HCT116 (cell line): ENCODE results near the gene HGF. TPM values are rescaled to one million over a fixed set of nuclear protein-coding genes. Genes with fewer than 3 reads are reported as not detected.

Experiments
- ATAC-seq: fragments of 200-7000 bp; cut with Tn5 transposase; 2 replicates; pipeline ENCODE4 v1.9.1; 2020; ENCODE audit warnings: mild to moderate bottlenecking, moderate library complexity
- BruUV-seq: library from RNA; stranded (reverse); fragments of 400-500 nt; replicated peaks from 2 replicates; lab custom pipeline; 2021; lab: Mats Ljungman, UMichigan
- CTCF ChIA-PET: fragments of 300-600 bp; sonication (Branson Sonifier 250); formaldehyde crosslinking; loops from one replicate; lab custom pipeline; 2021; ENCODE audit warnings: antibody characterized with exemption; lab: Charles Lee
- POLR2A ChIA-PET: fragments of 300-600, 350-600 bp; sonication (Branson Sonifier 250); formaldehyde crosslinking; loops from one replicate; lab custom pipeline; 2021; ENCODE audit warnings: antibody characterized with exemption; lab: Charles Lee
- RAD21 ChIA-PET, 2 experiments: fragments of 300-600 bp; sonication (Branson Sonifier 250); formaldehyde crosslinking; loops; one replicate each; lab custom pipeline; 2023; ENCODE audit warnings: low total read pairs in 2 of 2; ENCODE audit not compliant: uncharacterized antibody in 2 of 2, unreplicated experiment in 2 of 2, low non-redundant PET in 1 of 2; lab: Charles Lee
- DNase-seq: peaks from one replicate; pipeline ENCODE4 v3.0.0-alpha.2; 2010; ENCODE audit warnings: low read depth, low spot score
- H2AFZ ChIP-seq: fragments of 200-600 bp; shearing (Covaris generic), sonication (generic); 2 replicates; pipeline ENCODE4 v1.6.1; 2017; ENCODE audit warnings: low read depth, mixed run types, mixed read lengths, antibody characterized with exemption, low read length; ENCODE audit not compliant: poor library complexity, severe bottlenecking
- H3K27ac ChIP-seq: 2 replicates; pipeline ENCODE4 v1.5.1; 2012; ENCODE audit warnings: low read depth, low read length
- H3K27me3 ChIP-seq: fragments of 200-600 bp; sonication (generic); 2 replicates; pipeline ENCODE4 v1.6.1; 2016; ENCODE audit warnings: mixed run types, low read length, mixed read lengths; ENCODE audit not compliant: insufficient read depth
- H3K36me3 ChIP-seq, 2 experiments: fragments of 200-500 bp in 1 of 2; fragments of 200-600 bp in 1 of 2; sonication (Bioruptor generic) in 1 of 2; sonication (generic) in 1 of 2; 2 replicates each; pipeline versions ENCODE4 v1.5.1 to v1.6.1; 2014 to 2016; ENCODE audit warnings: low read length in 2 of 2, inconsistent platforms in 1 of 2, mixed read lengths in 1 of 2, mixed run types in 1 of 2; ENCODE audit not compliant: insufficient read depth in 2 of 2, control insufficient read depth in 1 of 2
- H3K4me1 ChIP-seq, 2 experiments: fragments of 200-600 bp in 1 of 2; sonication (generic) in 1 of 2; 2 replicates each; pipeline versions ENCODE4 v1.5.1 to v1.6.1; 2012 to 2017; ENCODE audit warnings: low read length in 2 of 2, inconsistent platforms in 1 of 2, mild to moderate bottlenecking in 1 of 2, mixed read lengths in 1 of 2, mixed run types in 1 of 2, moderate library complexity in 1 of 2; ENCODE audit not compliant: insufficient read depth in 2 of 2, control insufficient read depth in 1 of 2
- H3K4me2 ChIP-seq: fragments of 200-600 bp; sonication (generic); 2 replicates; pipeline ENCODE4 v1.6.1; 2017; ENCODE audit warnings: mixed run types, low read length, mixed read lengths
- H3K4me3 ChIP-seq, 2 experiments: fragments of 200-600 bp in 1 of 2; sonication (generic) in 1 of 2; replicated peaks in 1 of 2; 2 replicates each; pipeline ENCODE4 v1.5.1; 2011 to 2016; ENCODE audit warnings: low read length in 2 of 2, control low read depth in 1 of 2, low read depth in 1 of 2, mild to moderate bottlenecking in 1 of 2, mixed read lengths in 1 of 2, mixed run types in 1 of 2
- H3K79me2 ChIP-seq: fragments of 200-600 bp; sonication (generic); 2 replicates; pipeline ENCODE4 v1.6.1; 2017; ENCODE audit warnings: mild to moderate bottlenecking, mixed run types, low read length, moderate library complexity, mixed read lengths; ENCODE audit not compliant: insufficient read depth
- H3K9ac ChIP-seq: fragments of 200-600 bp; sonication (generic); 2 replicates; pipeline ENCODE4 v1.6.1; 2016; ENCODE audit warnings: low read length, mixed read lengths
- H3K9me2 ChIP-seq: fragments of 200-600 bp; sonication (generic), shearing (Covaris generic); 2 replicates; pipeline ENCODE4 v1.6.1; 2017; ENCODE audit warnings: mixed run types, mild to moderate bottlenecking, moderate library complexity; ENCODE audit not compliant: insufficient read depth
- H3K9me3 ChIP-seq, 2 experiments: fragments of 200-500 bp in 1 of 2; fragments of 200-600 bp in 1 of 2; sonication (Bioruptor generic) in 1 of 2; sonication (generic) in 1 of 2; 2 replicates each; pipeline ENCODE4 v1.6.1; 2014 to 2017; ENCODE audit warnings: low read length in 2 of 2, mixed read lengths in 2 of 2, inconsistent platforms in 1 of 2, low read depth in 1 of 2, mild to moderate bottlenecking in 1 of 2, mixed run types in 1 of 2, moderate library complexity in 1 of 2; ENCODE audit not compliant: control insufficient read depth in 1 of 2, insufficient read depth in 1 of 2
- H4K20me1 ChIP-seq: fragments of 200-600 bp; sonication (generic), shearing (Covaris generic); 2 replicates; pipeline ENCODE4 v1.6.1; 2017; ENCODE audit warnings: mixed run types, mild to moderate bottlenecking, moderate library complexity; ENCODE audit not compliant: insufficient read depth
- CBX3 ChIP-seq: IDR thresholded peaks from 2 replicates; pipeline ENCODE4 v1.6.1; 2012; ENCODE audit warnings: low read depth
- CEBPB ChIP-seq: IDR thresholded peaks from 2 replicates; pipeline ENCODE4 v1.6.1; 2012; ENCODE audit warnings: low read depth
- EGR1 ChIP-seq: IDR thresholded peaks from 2 replicates; pipeline ENCODE4 v1.6.1; 2012; ENCODE audit warnings: low read depth
- ELF1 ChIP-seq: IDR thresholded peaks from 2 replicates; pipeline ENCODE4 v1.6.1; 2012; ENCODE audit warnings: low read depth, borderline replicate concordance
- JUND ChIP-seq: IDR thresholded peaks from 2 replicates; pipeline ENCODE4 v1.6.1; 2012
- POLR2A ChIP-seq: IDR thresholded peaks from 2 replicates; pipeline ENCODE4 v1.7.0; 2011; ENCODE audit warnings: borderline replicate concordance; ENCODE audit not compliant: insufficient read depth, insufficient read length; ENCODE audit errors: extremely low read depth
- POLR2AphosphoS5 ChIP-seq: IDR thresholded peaks from 2 replicates; pipeline ENCODE4 v1.6.1; 2011; ENCODE audit warnings: mild to moderate bottlenecking, low read depth, low read length, moderate library complexity
- SP1 ChIP-seq: IDR thresholded peaks from 2 replicates; pipeline ENCODE4 v1.6.1; 2012; ENCODE audit warnings: low read depth
- SRF ChIP-seq: IDR thresholded peaks from 2 replicates; pipeline ENCODE4 v1.6.1; 2012; ENCODE audit warnings: low read depth
- TCF7L2 ChIP-seq: IDR thresholded peaks from 2 replicates; pipeline ENCODE4 v1.7.0; 2011; ENCODE audit warnings: borderline replicate concordance, inconsistent platforms; ENCODE audit not compliant: insufficient read depth, insufficient read length; ENCODE audit errors: extremely low read depth
- YY1 ChIP-seq: IDR thresholded peaks from 2 replicates; pipeline ENCODE4 v1.6.1; 2011; ENCODE audit warnings: low read length, low read depth, moderate library complexity, mild to moderate bottlenecking; ENCODE audit not compliant: insufficient replicate concordance; ENCODE audit errors: extremely low read depth
- ZFX ChIP-seq: fragments of 450-650 bp; IDR thresholded peaks from 2 replicates; pipeline ENCODE4 v1.6.1; 2017
- ZNF274 ChIP-seq: fragments of 200-500 bp; sonication (Bioruptor generic); IDR thresholded peaks from 2 replicates; pipeline ENCODE4 v1.6.1; 2014; ENCODE audit warnings: mild to moderate bottlenecking, low read depth, low read length, inconsistent platforms
- intact Hi-C: fragments of 100-400 bp; cut with micrococcal nuclease; formaldehyde crosslinking; loops from 2 replicates; pipeline ENCODE4 v1.10.0; 2022
- total RNA-seq: library from RNA; stranded (reverse); gene quantifications from one replicate; pipeline ENCODE4 v1.2.1, GENCODE V29; 2021; ENCODE audit not compliant: unreplicated experiment
- TF ChIP-seq, protein P1 (sequence below), 3 experiments: fragments of 200-600 bp in 1 of 3; sonication (generic) in 1 of 3; IDR thresholded peaks in 2 of 3; conservative IDR thresholded peaks in 1 of 3; 2 replicates each; pipeline ENCODE4 v1.5.1; 2012 to 2017; ENCODE audit warnings: low read depth in 2 of 3, low read length in 2 of 3, antibody characterized with exemption in 1 of 3, borderline replicate concordance in 1 of 3, control low read depth in 1 of 3, mild to moderate bottlenecking in 1 of 3, mixed read lengths in 1 of 3, mixed run types in 1 of 3, moderate library complexity in 1 of 3; ENCODE audit not compliant: insufficient read depth in 1 of 3
- TF ChIP-seq, protein P2 (sequence below): IDR thresholded peaks from 2 replicates; pipeline ENCODE4 v1.6.1; 2012
- TF ChIP-seq, protein P3 (sequence below): IDR thresholded peaks from 2 replicates; pipeline ENCODE4 v1.6.1; 2011; ENCODE audit warnings: mild to moderate bottlenecking, low read length, moderate library complexity; ENCODE audit not compliant: insufficient replicate concordance; ENCODE audit errors: extremely low read depth
- TF ChIP-seq, protein P4 (sequence below): IDR thresholded peaks from 2 replicates; pipeline ENCODE4 v1.6.1; 2012; ENCODE audit warnings: low read depth
- TF ChIP-seq, protein P5 (sequence below): IDR thresholded peaks from 2 replicates; pipeline ENCODE4 v1.6.1; 2012

The HGF gene
- total RNA-seq, 1 experiment from 2014 or later: 0.15 TPM

DNA sequence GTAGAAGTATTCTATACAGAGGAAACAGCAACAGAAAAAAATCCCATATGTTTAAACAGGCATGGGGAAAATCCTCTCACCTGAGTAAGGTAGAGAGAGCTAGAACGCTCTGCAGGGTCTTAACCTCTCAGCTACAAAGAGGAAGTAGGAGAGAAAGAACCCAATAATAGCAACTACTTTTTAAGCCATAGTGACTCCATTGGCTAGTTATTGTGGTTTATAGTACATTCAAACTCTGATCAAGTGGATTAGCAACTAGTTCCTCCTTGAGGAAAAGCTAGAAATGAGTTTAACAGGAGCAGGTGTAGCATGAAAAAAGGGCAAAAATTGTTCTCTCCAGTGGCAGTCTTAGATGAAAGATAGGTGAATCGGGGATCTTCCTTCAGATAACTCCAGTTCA is 89.7 kb downstream of the HGF start:
- Histone ChIP-seq H3K27me3 (no peaks in the 10 kb centered on the region), H3K27ac (no peak overlapping the region), H3K4me1 (peaks cover 4 to 17% of the 10 kb centered on the region in 2 experiments; a peak in 3 of 4 replicates), H2AFZ (no peak overlapping the region), H4K20me1 (no peaks in the 10 kb centered on the region), H3K36me3 (no peaks in the 10 kb centered on the region), H3K4me3 (no peak overlapping the region), H3K4me2 (no peak overlapping the region), H3K9me2 (no peaks in the 10 kb centered on the region), H3K9ac (no peak overlapping the region), H3K9me3 (no peaks in the 10 kb centered on the region), H3K79me2 (no peaks in the 10 kb centered on the region)
- no peak for TF ChIP-seq EGR1
- TF ChIP-seq ZNF274: no peak
- TF ChIP-seq, protein P1, sequence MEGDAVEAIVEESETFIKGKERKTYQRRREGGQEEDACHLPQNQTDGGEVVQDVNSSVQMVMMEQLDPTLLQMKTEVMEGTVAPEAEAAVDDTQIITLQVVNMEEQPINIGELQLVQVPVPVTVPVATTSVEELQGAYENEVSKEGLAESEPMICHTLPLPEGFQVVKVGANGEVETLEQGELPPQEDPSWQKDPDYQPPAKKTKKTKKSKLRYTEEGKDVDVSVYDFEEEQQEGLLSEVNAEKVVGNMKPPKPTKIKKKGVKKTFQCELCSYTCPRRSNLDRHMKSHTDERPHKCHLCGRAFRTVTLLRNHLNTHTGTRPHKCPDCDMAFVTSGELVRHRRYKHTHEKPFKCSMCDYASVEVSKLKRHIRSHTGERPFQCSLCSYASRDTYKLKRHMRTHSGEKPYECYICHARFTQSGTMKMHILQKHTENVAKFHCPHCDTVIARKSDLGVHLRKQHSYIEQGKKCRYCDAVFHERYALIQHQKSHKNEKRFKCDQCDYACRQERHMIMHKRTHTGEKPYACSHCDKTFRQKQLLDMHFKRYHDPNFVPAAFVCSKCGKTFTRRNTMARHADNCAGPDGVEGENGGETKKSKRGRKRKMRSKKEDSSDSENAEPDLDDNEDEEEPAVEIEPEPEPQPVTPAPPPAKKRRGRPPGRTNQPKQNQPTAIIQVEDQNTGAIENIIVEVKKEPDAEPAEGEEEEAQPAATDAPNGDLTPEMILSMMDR (IDR thresholded peaks at IDR 0.05 in 2 of 3, conservative IDR thresholded peaks at IDR 0.05 in 1 of 3; ENCODE audit: borderline replicate concordance in 1 of 3, insufficient read depth in 1 of 3, low read depth in 2 of 3, low read length in 2 of 3): no peak
- TF ChIP-seq SP1: no peak
- no peak for TF ChIP-seq CBX3
- no peak for TF ChIP-seq SRF
- TF ChIP-seq POLR2AphosphoS5: no peak
- no peak for TF ChIP-seq TCF7L2
- TF ChIP-seq, protein P2, sequence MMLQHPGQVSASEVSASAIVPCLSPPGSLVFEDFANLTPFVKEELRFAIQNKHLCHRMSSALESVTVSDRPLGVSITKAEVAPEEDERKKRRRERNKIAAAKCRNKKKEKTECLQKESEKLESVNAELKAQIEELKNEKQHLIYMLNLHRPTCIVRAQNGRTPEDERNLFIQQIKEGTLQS: no peak
- TF ChIP-seq, protein P3, sequence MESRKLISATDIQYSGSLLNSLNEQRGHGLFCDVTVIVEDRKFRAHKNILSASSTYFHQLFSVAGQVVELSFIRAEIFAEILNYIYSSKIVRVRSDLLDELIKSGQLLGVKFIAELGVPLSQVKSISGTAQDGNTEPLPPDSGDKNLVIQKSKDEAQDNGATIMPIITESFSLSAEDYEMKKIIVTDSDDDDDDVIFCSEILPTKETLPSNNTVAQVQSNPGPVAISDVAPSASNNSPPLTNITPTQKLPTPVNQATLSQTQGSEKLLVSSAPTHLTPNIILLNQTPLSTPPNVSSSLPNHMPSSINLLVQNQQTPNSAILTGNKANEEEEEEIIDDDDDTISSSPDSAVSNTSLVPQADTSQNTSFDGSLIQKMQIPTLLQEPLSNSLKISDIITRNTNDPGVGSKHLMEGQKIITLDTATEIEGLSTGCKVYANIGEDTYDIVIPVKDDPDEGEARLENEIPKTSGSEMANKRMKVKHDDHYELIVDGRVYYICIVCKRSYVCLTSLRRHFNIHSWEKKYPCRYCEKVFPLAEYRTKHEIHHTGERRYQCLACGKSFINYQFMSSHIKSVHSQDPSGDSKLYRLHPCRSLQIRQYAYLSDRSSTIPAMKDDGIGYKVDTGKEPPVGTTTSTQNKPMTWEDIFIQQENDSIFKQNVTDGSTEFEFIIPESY: no peak
- no peak for TF ChIP-seq JUND
- TF ChIP-seq POLR2A: no peak
- TF ChIP-seq CEBPB: no peak
- no peak for TF ChIP-seq YY1
- TF ChIP-seq ELF1: no peak
- TF ChIP-seq, protein P4, sequence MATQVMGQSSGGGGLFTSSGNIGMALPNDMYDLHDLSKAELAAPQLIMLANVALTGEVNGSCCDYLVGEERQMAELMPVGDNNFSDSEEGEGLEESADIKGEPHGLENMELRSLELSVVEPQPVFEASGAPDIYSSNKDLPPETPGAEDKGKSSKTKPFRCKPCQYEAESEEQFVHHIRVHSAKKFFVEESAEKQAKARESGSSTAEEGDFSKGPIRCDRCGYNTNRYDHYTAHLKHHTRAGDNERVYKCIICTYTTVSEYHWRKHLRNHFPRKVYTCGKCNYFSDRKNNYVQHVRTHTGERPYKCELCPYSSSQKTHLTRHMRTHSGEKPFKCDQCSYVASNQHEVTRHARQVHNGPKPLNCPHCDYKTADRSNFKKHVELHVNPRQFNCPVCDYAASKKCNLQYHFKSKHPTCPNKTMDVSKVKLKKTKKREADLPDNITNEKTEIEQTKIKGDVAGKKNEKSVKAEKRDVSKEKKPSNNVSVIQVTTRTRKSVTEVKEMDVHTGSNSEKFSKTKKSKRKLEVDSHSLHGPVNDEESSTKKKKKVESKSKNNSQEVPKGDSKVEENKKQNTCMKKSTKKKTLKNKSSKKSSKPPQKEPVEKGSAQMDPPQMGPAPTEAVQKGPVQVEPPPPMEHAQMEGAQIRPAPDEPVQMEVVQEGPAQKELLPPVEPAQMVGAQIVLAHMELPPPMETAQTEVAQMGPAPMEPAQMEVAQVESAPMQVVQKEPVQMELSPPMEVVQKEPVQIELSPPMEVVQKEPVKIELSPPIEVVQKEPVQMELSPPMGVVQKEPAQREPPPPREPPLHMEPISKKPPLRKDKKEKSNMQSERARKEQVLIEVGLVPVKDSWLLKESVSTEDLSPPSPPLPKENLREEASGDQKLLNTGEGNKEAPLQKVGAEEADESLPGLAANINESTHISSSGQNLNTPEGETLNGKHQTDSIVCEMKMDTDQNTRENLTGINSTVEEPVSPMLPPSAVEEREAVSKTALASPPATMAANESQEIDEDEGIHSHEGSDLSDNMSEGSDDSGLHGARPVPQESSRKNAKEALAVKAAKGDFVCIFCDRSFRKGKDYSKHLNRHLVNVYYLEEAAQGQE: no peak
- no peak for TF ChIP-seq ZFX
- TF ChIP-seq, protein P5, sequence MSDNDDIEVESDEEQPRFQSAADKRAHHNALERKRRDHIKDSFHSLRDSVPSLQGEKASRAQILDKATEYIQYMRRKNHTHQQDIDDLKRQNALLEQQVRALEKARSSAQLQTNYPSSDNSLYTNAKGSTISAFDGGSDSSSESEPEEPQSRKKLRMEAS: no peak
- BruUV-seq: no TSS peak
- DNase-seq: no peak
- intact Hi-C loops: no loop called here
- ChIA-PET POLR2A (no interaction called here), CTCF (no interaction called here), RAD21 (no interaction called here)
- no peak for ATAC-seq
